Panc1 (cell line): ENCODE results near the gene RNGTT. TPM values are rescaled to one million over a fixed set of nuclear protein-coding genes. Genes with fewer than 3 reads are reported as not detected.
"Not testable (repeated sequence)": the region's sequence is repeated elsewhere in the genome, so short reads cannot be mapped to it uniquely, and the experiment has no call there.

Experiments used
- ATAC-seq: fragments of 200-7000 bp; cut with Tn5 transposase; 2 replicates; pipeline ENCODE4 v1.9.1; 2020; ENCODE audit warnings: mild to moderate bottlenecking, moderate library complexity
- BruUV-seq: library from RNA; stranded (reverse); fragments of 400-500 nt; replicated peaks from 2 replicates; lab custom pipeline; 2021; lab: Mats Ljungman, UMichigan
- CTCF ChIA-PET: fragments of 300-600 bp; sonication (Branson Sonifier 250); formaldehyde crosslinking; loops from one replicate; lab custom pipeline; 2022; ENCODE audit warnings: antibody characterized with exemption; lab: Charles Lee
- POLR2A ChIA-PET: fragments of 300-600 bp; sonication (Branson Sonifier 250); formaldehyde crosslinking; loops from one replicate; lab custom pipeline; 2022; ENCODE audit warnings: antibody characterized with exemption; lab: Charles Lee
- DNase-seq: peaks from one replicate; pipeline ENCODE4 v3.0.0-alpha.2; 2010; ENCODE audit warnings: low read depth, low spot score
- H3K27ac ChIP-seq: 2 replicates; pipeline ENCODE4 v1.5.1; 2011; ENCODE audit warnings: mild to moderate bottlenecking, low read length, inconsistent platforms
- H3K27me3 ChIP-seq: fragments of 200-500 bp; sonication (Bioruptor generic); 2 replicates; pipeline ENCODE4 v1.6.0; 2014; ENCODE audit warnings: low read length, inconsistent platforms; ENCODE audit not compliant: control insufficient read depth, insufficient read depth
- H3K36me3 ChIP-seq: fragments of 200-500 bp; sonication (Bioruptor generic); 2 replicates; pipeline ENCODE4 v1.5.1; 2014; ENCODE audit warnings: inconsistent platforms, mild to moderate bottlenecking, low read length, moderate library complexity; ENCODE audit not compliant: control insufficient read depth, insufficient read depth
- H3K4me1 ChIP-seq: 2 replicates; pipeline ENCODE4 v1.5.1; 2011; ENCODE audit warnings: inconsistent platforms, mild to moderate bottlenecking, low read length, moderate library complexity; ENCODE audit not compliant: control insufficient read depth, insufficient read depth
- H3K4me3 ChIP-seq, 2 experiments: 2 replicates each; pipeline ENCODE4 v1.5.1; 2011 to 2012; ENCODE audit warnings: low read depth in 2 of 2, low read length in 2 of 2, mild to moderate bottlenecking in 2 of 2, inconsistent platforms in 1 of 2, moderate library complexity in 1 of 2
- H3K9me3 ChIP-seq: fragments of 200-500 bp; sonication (Bioruptor generic); 2 replicates; pipeline ENCODE4 v1.5.1; 2014; ENCODE audit warnings: low read depth, mild to moderate bottlenecking, inconsistent platforms, low read length, moderate library complexity; ENCODE audit not compliant: control insufficient read depth, insufficient read depth
- CTCF ChIP-seq: fragments of 450-650 bp; IDR thresholded peaks from 2 replicates; pipeline ENCODE4 v1.5.1; 2017; ENCODE audit warnings: mild to moderate bottlenecking
- POLR2AphosphoS5 ChIP-seq: IDR thresholded peaks from 2 replicates; pipeline ENCODE4 v1.6.1; 2012; ENCODE audit warnings: mild to moderate bottlenecking, low read depth, low read length, moderate library complexity
- REST ChIP-seq, 2 experiments: IDR thresholded peaks; 2 replicates each; pipeline ENCODE4 v1.6.1; 2011 to 2012; ENCODE audit warnings: low read depth in 2 of 2, control low read depth in 1 of 2, low read length in 1 of 2, mild to moderate bottlenecking in 1 of 2, moderate library complexity in 1 of 2; ENCODE audit not compliant: insufficient read depth in 1 of 2
- SIN3A ChIP-seq: IDR thresholded peaks from 2 replicates; pipeline ENCODE4 v1.6.1; 2012; ENCODE audit warnings: low read depth, mild to moderate bottlenecking, low read length, moderate library complexity, borderline replicate concordance; ENCODE audit not compliant: insufficient read depth
- TCF7L2 ChIP-seq: IDR thresholded peaks from 2 replicates; pipeline ENCODE4 v1.6.1; 2011; ENCODE audit warnings: mild to moderate bottlenecking, low read depth, low read length, inconsistent platforms
- in situ Hi-C: cut with HindIII; loops from 2 replicates; pipeline ENCODE4 v1.10.0; 2016; ENCODE audit warnings: low sequenced_read_pairs, low pct_unique_long_range_greater_than_20kb
- intact Hi-C: fragments of 100-400 bp; cut with micrococcal nuclease; formaldehyde crosslinking; loops from one replicate; pipeline ENCODE4 v1.10.0; 2022; ENCODE audit not compliant: unreplicated experiment
- total RNA-seq: library from RNA; stranded (reverse); gene quantifications from one replicate; pipeline ENCODE4 v1.2.1, GENCODE V29; 2021; ENCODE audit not compliant: unreplicated experiment

The RNGTT gene
- total RNA-seq, 1 experiment from 2014 or later: 21.2 TPM

- Histone ChIP-seq H3K36me3 (no peaks in the 10 kb centered on the region), H3K27me3 (no peaks in the 10 kb centered on the region), H3K27ac (no peak overlapping the region), H3K4me1 (no peaks in the 10 kb centered on the region), H3K9me3 (no peaks in the 10 kb centered on the region), H3K4me3 (no peak overlapping the region)
- CTCF ChIA-PET: interaction anchor here (0.7 kb wide), 1 partner anchor 258 kb away, joined by 3 read pairs; no protein-coding TSS in a partner anchor
- ATAC-seq (no peak), DNase-seq (no peak)
- no TSS peak for BruUV-seq
- POLR2A ChIA-PET: no interaction called here
- intact Hi-C loops (loop anchor here (10.0 kb wide), 2 partner anchors 141 to 381 kb away; no protein-coding TSS in a partner anchor), in situ Hi-C loops (no loop called here)
- TF ChIP-seq REST (IDR thresholded peaks at IDR 0.05; ENCODE audit: insufficient read depth in 1 of 2, low read depth in 2 of 2, low read length in 1 of 2) (no peak), POLR2AphosphoS5 (no peak), CTCF (no peak), TCF7L2 (no peak), SIN3A (no peak)
Measured at GRCh38 chr6:88984152-88984551, 20.7 kb upstream of the RNGTT start.

GRCh38 chr6:88983532-88983931, 20.1 kb upstream of the RNGTT start:
- H3K27ac ChIP-seq: no peak overlapping the region
- intact Hi-C loops: loop anchor here (10.0 kb wide), 2 partner anchors 141 to 381 kb away; no protein-coding TSS in a partner anchor
- ChIA-PET POLR2A (interaction anchor here (0.7 kb wide), 1 partner anchor 92 kb away, joined by 3 read pairs; no protein-coding TSS in a partner anchor), CTCF (interaction anchor here (0.6 to 1.8 kb wide), 4 partner anchors 88 to 260 kb away, joined by 4 to 9 read pairs (median 6); partner anchors contain the start of gene PNRC1)
- in situ Hi-C loops: no loop called here
- peak; percentile 87 for ATAC-seq
- TF ChIP-seq REST (IDR thresholded peaks at IDR 0.05; ENCODE audit: insufficient read depth in 1 of 2, low read depth in 2 of 2, low read length in 1 of 2) (no peak), CTCF (peak; percentile 67)
- H3K27me3 ChIP-seq: no peaks in the 10 kb centered on the region
- no peak for DNase-seq
- no TSS peak for BruUV-seq
- no peaks in the 10 kb centered on the region for H3K4me1 ChIP-seq
- no peaks in the 10 kb centered on the region for H3K36me3 ChIP-seq
- H3K4me3 ChIP-seq: no peak overlapping the region
- H3K9me3 ChIP-seq: no peaks in the 10 kb centered on the region

- H3K9me3 ChIP-seq, H3K4me1 ChIP-seq, H3K36me3 ChIP-seq, in situ Hi-C loops, H3K4me3 ChIP-seq, H3K27me3 ChIP-seq, DNase-seq, BruUV-seq, H3K27ac ChIP-seq, ATAC-seq: not testable (repeated sequence)
- ChIA-PET POLR2A (interaction anchor here (0.7 kb wide), 1 partner anchor 92 kb away, joined by 3 read pairs; no protein-coding TSS in a partner anchor), CTCF (interaction anchor here (0.6 to 1.8 kb wide), 4 partner anchors 87 to 260 kb away, joined by 4 to 9 read pairs (median 6); partner anchors contain the start of gene PNRC1)
- intact Hi-C loops: loop anchor here (10.0 kb wide), 2 partner anchors 142 to 382 kb away; no protein-coding TSS in a partner anchor
Measured at GRCh38 chr6:88983129-88983528, 19.7 kb upstream of the RNGTT start.
